Type B pancreatic cell (in vitro differentiated cells): ENCODE data around the gene PLSCR4. TPM values are rescaled to one million over a fixed set of nuclear protein-coding genes. Genes with fewer than 3 reads are reported as not detected.

Experiments
- DNase-seq: peaks from one replicate; pipeline ENCODE4 v3.0.0; 2021; ENCODE audit warnings: mixed read lengths; ENCODE audit not compliant: unreplicated experiment; ENCODE audit errors: extremely low spot score
- H3K27ac Mint-ChIP-seq: 2 replicates; pipeline ENCODE4 v1.8.0; 2021; ENCODE audit warnings: mild to moderate bottlenecking, mixed read lengths
- H3K27me3 Mint-ChIP-seq: 2 replicates; pipeline ENCODE4 v1.8.0; 2021; ENCODE audit warnings: mixed read lengths
- H3K36me3 Mint-ChIP-seq: 2 replicates; pipeline ENCODE4 v1.8.0; 2021; ENCODE audit warnings: mixed read lengths
- H3K4me1 Mint-ChIP-seq: one replicate; pipeline ENCODE4 v1.8.0; 2021; ENCODE audit warnings: mixed read lengths; ENCODE audit not compliant: unreplicated experiment
- H3K4me3 Mint-ChIP-seq: 2 replicates; pipeline ENCODE4 v1.8.0; 2021; ENCODE audit warnings: mild to moderate bottlenecking, mixed read lengths
- H3K9me3 Mint-ChIP-seq: 2 replicates; pipeline ENCODE4 v1.8.0; 2021; ENCODE audit warnings: mixed read lengths
- total RNA-seq: library from RNA; stranded (reverse); gene quantifications from 2 replicates; pipeline ENCODE4 v1.2.1, GENCODE V29; 2021; ENCODE audit warnings: low replicate concordance
- TF ChIP-seq, protein P1 (sequence below): fragments of 200-600 bp; sonication (generic); conservative IDR thresholded peaks from 2 replicates; pipeline ENCODE4 v1.5.0; 2021; ENCODE audit warnings: antibody characterized with exemption, mild to moderate bottlenecking

Gene PLSCR4
- total RNA-seq, 1 donor from 2014 or later: 3.4 TPM

DNA sequence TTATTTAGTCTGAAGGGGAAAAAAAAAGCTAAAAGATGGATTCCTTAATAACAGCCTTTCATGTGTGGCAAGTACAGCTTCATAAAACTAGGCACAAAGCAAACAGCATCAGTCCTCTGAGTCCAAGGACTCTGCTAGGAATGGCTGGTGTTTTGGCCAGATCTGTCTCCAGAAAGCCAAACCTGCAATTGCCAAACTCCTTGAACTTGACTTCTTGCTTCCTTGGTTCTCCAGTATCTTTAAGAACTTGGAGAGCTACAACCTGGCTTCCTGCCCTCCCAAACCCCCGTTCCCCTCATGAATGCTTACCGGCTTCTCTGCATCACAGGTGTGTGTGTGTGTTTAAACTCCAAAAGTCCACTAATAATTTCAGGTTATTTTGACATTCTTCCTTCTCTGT is 88.3 kb downstream of the PLSCR4 start:
- peaks cover 5% of the 10 kb centered on the region for H3K9me3 Mint-ChIP-seq
- TF ChIP-seq, protein P1, sequence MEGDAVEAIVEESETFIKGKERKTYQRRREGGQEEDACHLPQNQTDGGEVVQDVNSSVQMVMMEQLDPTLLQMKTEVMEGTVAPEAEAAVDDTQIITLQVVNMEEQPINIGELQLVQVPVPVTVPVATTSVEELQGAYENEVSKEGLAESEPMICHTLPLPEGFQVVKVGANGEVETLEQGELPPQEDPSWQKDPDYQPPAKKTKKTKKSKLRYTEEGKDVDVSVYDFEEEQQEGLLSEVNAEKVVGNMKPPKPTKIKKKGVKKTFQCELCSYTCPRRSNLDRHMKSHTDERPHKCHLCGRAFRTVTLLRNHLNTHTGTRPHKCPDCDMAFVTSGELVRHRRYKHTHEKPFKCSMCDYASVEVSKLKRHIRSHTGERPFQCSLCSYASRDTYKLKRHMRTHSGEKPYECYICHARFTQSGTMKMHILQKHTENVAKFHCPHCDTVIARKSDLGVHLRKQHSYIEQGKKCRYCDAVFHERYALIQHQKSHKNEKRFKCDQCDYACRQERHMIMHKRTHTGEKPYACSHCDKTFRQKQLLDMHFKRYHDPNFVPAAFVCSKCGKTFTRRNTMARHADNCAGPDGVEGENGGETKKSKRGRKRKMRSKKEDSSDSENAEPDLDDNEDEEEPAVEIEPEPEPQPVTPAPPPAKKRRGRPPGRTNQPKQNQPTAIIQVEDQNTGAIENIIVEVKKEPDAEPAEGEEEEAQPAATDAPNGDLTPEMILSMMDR: no peak
- DNase-seq: no peak
- H3K4me1 Mint-ChIP-seq: peaks cover 40% of the 10 kb centered on the region
- H3K4me3 Mint-ChIP-seq: peak overlapping the region; percentile 88
- H3K27ac Mint-ChIP-seq: peak overlapping the region; percentile 82
- H3K27me3 Mint-ChIP-seq: peaks cover 10% of the 10 kb centered on the region
- peaks cover 4% of the 10 kb centered on the region for H3K36me3 Mint-ChIP-seq

DNA sequence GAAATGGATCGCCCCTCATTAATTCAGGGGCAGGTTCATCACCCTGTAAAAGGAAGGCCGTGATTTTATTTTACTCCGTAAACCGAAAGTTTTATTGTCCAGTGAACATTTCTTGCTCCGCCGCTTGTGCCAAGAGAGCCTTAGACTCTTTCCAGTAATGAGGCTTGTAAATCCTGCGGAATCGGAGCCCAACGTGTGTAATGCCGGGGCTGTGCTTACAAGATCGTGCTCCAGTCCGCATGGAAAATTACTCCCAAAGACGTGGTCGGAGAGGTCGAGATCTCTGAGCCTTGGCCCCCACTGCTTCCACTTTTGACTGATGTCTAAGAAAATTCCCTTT is 89.3 kb downstream of the PLSCR4 start:
- TF ChIP-seq, protein P1: no peak
- DNase-seq: no peak

DNA sequence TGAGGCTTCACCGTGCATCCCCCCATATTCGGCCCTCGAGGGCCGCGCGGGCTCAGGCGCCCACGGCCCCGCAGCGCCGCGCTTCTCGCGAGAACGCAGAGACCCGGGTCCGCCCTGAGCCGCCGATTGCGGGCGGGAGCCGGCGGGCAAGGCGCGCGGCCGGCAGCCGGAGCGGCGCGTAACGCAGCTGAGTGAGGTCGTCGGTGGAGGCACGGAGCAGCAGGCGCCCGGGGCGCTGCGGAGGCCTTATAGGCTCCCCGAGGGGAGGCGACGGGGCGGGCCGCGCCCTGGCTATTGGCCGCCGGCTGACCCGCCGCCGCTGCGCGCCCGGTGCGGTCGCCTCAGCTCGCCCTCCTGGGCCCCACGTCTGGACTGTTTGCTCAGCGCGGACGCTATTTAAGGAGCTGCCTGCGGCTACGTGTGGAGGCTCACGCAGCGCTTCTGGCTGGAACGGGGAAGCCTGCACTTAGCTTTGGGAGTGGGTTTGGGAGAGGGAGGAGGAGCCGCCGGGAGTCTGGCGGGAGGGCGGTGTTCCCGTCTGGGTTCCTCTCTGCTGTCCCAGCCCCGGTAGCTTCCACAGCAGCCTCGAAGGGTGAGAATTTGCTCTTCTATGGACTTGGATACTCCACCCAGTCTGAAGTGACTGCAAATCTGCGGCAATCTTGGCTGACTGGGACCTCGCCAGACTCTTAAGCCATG is 89.8 kb downstream of the PLSCR4 start, which contains the start of gene PLOD2:
PLOD2 (minus strand) TSS at position 221 of the 699 bp plus-strand sequence; CDS start at position 26, 195 bp downstream.
- DNase-seq: peak; percentile 82
- H3K27me3 Mint-ChIP-seq: peaks cover 10% of the 10 kb centered on the region
- peaks cover 4% of the 10 kb centered on the region for H3K36me3 Mint-ChIP-seq
- peaks cover 5% of the 10 kb centered on the region for H3K9me3 Mint-ChIP-seq
- TF ChIP-seq, protein P1: no peak
- peak within 1 kb of the TSS; percentile 97 for H3K4me3 Mint-ChIP-seq
- H3K4me1 Mint-ChIP-seq: peaks cover 46% of the 10 kb centered on the region
- H3K27ac Mint-ChIP-seq: peak within 1 kb of the TSS; percentile 95

More for the DNA sequence above, 89.3 kb downstream of the PLSCR4 start:
- peaks cover 10% of the 10 kb centered on the region for H3K27me3 Mint-ChIP-seq
- peaks cover 4% of the 10 kb centered on the region for H3K36me3 Mint-ChIP-seq
- peaks cover 45% of the 10 kb centered on the region for H3K4me1 Mint-ChIP-seq
- H3K9me3 Mint-ChIP-seq: peaks cover 5% of the 10 kb centered on the region
- peak overlapping the region; percentile 88 for H3K4me3 Mint-ChIP-seq
- H3K27ac Mint-ChIP-seq: peak overlapping the region; percentile 82

DNA sequence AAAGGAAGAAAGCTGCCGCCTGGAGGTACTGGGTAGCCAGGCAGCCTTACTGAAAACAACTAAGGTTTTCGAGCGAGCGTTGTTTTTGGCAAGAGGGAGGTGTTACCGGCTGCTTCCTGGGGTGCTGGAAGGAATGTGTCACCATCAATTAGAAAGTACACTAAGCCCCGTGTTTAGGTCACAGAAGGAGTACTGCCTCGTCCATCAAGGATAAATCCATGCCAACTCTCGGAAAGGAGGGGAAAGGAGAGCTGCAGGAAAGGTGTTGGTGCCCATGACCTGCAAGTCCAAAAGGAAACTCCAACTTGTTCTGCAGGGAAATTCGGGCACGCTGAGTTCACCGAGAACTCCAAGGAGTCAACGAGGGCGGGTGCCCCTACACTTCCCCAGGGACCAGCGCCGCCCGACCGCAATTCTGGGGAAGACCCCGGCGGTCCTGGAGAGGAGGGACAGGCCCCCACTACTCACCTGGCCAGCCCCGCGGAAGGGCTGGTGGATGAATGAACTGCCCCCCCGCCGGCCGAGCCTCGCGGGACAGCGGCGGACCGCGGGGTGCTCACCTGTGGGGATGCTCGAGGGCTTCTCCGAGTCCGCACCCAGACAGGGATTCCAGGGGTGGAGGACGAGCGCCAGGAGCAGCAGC is 90.5 kb downstream of the PLSCR4 start:
- peak; percentile 75 for DNase-seq
- Mint-ChIP-seq H3K27me3 (peaks cover 10% of the 10 kb centered on the region), H3K4me3 (peak overlapping the region; percentile 97), H3K4me1 (peaks cover 44% of the 10 kb centered on the region), H3K27ac (peak overlapping the region; percentile 95), H3K9me3 (peaks cover 5% of the 10 kb centered on the region), H3K36me3 (peaks cover 4% of the 10 kb centered on the region)
- TF ChIP-seq, protein P1: peak; percentile 66

DNA sequence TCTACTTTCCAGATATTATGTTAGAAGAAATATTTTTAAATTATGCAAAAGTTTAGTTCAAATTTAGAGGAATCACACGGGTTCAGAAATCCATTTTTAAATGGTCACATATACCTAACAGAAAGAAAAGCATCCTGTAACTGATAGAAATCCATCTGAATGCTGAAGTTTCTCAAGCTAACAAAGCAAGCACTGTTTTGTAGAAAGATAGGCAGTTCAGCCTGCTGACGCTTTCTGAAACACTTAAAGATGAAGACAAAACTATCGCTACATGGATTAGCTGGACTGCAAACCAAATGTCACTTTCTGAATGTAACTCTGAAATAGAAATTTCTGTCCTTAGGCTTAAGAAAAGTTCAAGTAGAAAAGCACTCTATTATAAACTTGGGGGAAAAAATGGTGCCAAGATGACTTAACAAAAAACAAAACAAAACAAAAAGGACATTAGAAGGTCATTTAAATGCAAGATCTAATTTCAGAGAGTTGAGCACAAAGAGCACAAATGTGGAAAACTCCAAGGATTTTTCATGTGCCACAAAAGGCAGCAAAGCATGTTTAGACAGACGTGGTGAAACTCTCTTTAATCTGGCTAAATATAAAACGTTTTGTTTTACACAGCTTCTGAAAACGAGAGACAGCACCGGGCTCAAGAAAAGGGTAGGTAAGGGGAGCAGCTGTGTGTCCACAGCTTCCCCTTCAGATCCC is 91.1 kb downstream of the PLSCR4 start:
- H3K9me3 Mint-ChIP-seq: peaks cover 5% of the 10 kb centered on the region

More for the DNA sequence above, 91.1 kb downstream of the PLSCR4 start:
- Mint-ChIP-seq H3K4me3 (peak overlapping the region; percentile 97), H3K27ac (peak overlapping the region; percentile 95), H3K36me3 (peaks cover 4% of the 10 kb centered on the region), H3K27me3 (peaks cover 10% of the 10 kb centered on the region), H3K4me1 (peaks cover 38% of the 10 kb centered on the region)
- TF ChIP-seq, protein P1: no peak
- DNase-seq: no peak
